ENCODE results near the gene LGR6.

GRCh38 chr1:202217516-202217915, 23.9 kb downstream of the LGR6 start:
- TF ChIP-seq, protein P1, sequence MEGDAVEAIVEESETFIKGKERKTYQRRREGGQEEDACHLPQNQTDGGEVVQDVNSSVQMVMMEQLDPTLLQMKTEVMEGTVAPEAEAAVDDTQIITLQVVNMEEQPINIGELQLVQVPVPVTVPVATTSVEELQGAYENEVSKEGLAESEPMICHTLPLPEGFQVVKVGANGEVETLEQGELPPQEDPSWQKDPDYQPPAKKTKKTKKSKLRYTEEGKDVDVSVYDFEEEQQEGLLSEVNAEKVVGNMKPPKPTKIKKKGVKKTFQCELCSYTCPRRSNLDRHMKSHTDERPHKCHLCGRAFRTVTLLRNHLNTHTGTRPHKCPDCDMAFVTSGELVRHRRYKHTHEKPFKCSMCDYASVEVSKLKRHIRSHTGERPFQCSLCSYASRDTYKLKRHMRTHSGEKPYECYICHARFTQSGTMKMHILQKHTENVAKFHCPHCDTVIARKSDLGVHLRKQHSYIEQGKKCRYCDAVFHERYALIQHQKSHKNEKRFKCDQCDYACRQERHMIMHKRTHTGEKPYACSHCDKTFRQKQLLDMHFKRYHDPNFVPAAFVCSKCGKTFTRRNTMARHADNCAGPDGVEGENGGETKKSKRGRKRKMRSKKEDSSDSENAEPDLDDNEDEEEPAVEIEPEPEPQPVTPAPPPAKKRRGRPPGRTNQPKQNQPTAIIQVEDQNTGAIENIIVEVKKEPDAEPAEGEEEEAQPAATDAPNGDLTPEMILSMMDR (IDR thresholded peaks at IDR 0.05) = no peak
- TF ChIP-seq POLR2A (IDR thresholded peaks at IDR 0.05) = no peak
- TF ChIP-seq POLR2AphosphoS5 (IDR thresholded peaks at IDR 0.05) = no peak

All from suprapubic skin (tissue), 4 donors.